Omental fat pad (tissue), 4 donors: Measurements from ENCODE around the gene CORO6. TPM values are rescaled to one million over a fixed set of nuclear protein-coding genes. Genes with fewer than 3 reads are reported as not detected.

ENCODE experiments used
- ATAC-seq: fragments of 150-250 bp; one replicate; pipeline ENCODE4 v1.9.1; 2016; ENCODE audit warnings: mild to moderate bottlenecking, moderate library complexity; ENCODE audit not compliant: low FRiP score
- DNase-seq: peaks from one replicate; pipeline ENCODE4 v3.0.0-alpha.2; 2019; ENCODE audit warnings: low spot score
- CTCF ChIP-seq, 3 donors: fragments of 450-650 bp; IDR thresholded peaks; one replicate each; pipeline ENCODE4 v1.5.1; 2016 to 2017; ENCODE audit warnings: antibody characterized with exemption in 3 of 3, mild to moderate bottlenecking in 3 of 3, moderate library complexity in 2 of 3
- total RNA-seq, 4 donors: library from RNA; depleted of rRNA; stranded (reverse); fragments of >200 nt; gene quantifications; one replicate each; pipeline ENCODE4 v1.1.0, GENCODE V29; 2016

Gene CORO6
- total RNA-seq, 4 donors from 2014 or later = 10.7 to 45.9 (median 14.1) TPM

- DNase-seq (no peak), ATAC-seq (no peak)
- no peak for TF ChIP-seq CTCF (IDR thresholded peaks at IDR 0.05)
Measured at GRCh38 chr17:29595943-29596774, 26.6 kb downstream of the CORO6 start.

GRCh38 chr17:29595107-29595942, 27.4 kb downstream of the CORO6 start:
- no peak for ATAC-seq
- DNase-seq = no peak
- no peak for TF ChIP-seq CTCF (IDR thresholded peaks at IDR 0.05)

GRCh38 chr17:29594519-29595090, 28.1 kb downstream of the CORO6 start:
- DNase-seq (no peak), ATAC-seq (no peak)
- TF ChIP-seq CTCF (IDR thresholded peaks at IDR 0.05) = no peak

GRCh38 chr17:29593591-29594518, 28.9 kb downstream of the CORO6 start:
- no peak for DNase-seq
- ATAC-seq = no peak
- TF ChIP-seq CTCF (IDR thresholded peaks at IDR 0.05) = no peak

GRCh38 chr17:29592850-29593551, 29.7 kb downstream of the CORO6 start, which contains the start of gene ANKRD13B:
Gene ANKRD13B, plus strand, starts transcription at chr17:29593132. Its CDS starts 490 bp downstream, at chr17:29593622.
- no peak for TF ChIP-seq CTCF (IDR thresholded peaks at IDR 0.05)
- no peak for DNase-seq
- no peak for ATAC-seq
